ENCODE results near the gene PAF1. TPM values are rescaled to one million over a fixed set of nuclear protein-coding genes. Genes with fewer than 3 reads are reported as not detected.

PAF1 gene
- total RNA-seq: 10 to 100 TPM; 40.7 to 47.0 TPM

- POLR2A ChIA-PET: interaction anchor here (0.7 to 2.6 kb wide), 13 partner anchors 10 to 90 kb away, joined by 3 to 39 read pairs (median 9); partner anchors contain the start of genes GMFG, PLEKHG2, RPS16 and SAMD4B
- DNase-seq: peak; percentile 89
- Mint-ChIP-seq H3K9me3 (no peaks in the 10 kb centered on the region), H3K27me3 (no peaks in the 10 kb centered on the region), H3K4me3 (peak within 1 kb of the TSS; percentile 96), H3K4me1 (peaks cover 25% of the 10 kb centered on the region), H3K27ac (peak within 1 kb of the TSS; percentile 99), H3K36me3 (peaks cover 22% of the 10 kb centered on the region)
- ATAC-seq (ENCODE audit: low read depth): peak; percentile 96
Measured at GRCh38 chr19:39390751-39391437, at the start of gene PAF1, which contains the start of gene MED29. TSS of gene PAF1 (minus strand) at chr19:39391106. CDS start at chr19:39390864, 242 bp downstream. TSS of gene MED29 (plus strand) at chr19:39391378. CDS start at chr19:39391423, 45 bp downstream.

- DNase-seq (no peak), ATAC-seq (ENCODE audit: low read depth) (no peak)
- peaks cover 5% of the 10 kb centered on the region for H3K27me3 Mint-ChIP-seq
- no peak overlapping the region for H3K4me3 Mint-ChIP-seq
- no peaks in the 10 kb centered on the region for H3K9me3 Mint-ChIP-seq
- H3K27ac Mint-ChIP-seq: no peak overlapping the region
- POLR2A ChIA-PET: no interaction called here
- H3K36me3 Mint-ChIP-seq: peaks cover 15% of the 10 kb centered on the region
- H3K4me1 Mint-ChIP-seq: peaks cover 36% of the 10 kb centered on the region
Measured at GRCh38 chr19:39438270-39438934, 47.5 kb upstream of the PAF1 start.

- POLR2A ChIA-PET: interaction anchor here (0.6 to 2.5 kb wide), 33 partner anchors 10 to 1177 kb away, joined by 3 to 113 read pairs (median 6); partner anchors contain the start of genes AKT2, DLL3, DYRK1B and EID2B
- peaks cover 42% of the 10 kb centered on the region for H3K4me1 Mint-ChIP-seq
- peaks cover 3% of the 10 kb centered on the region for H3K27me3 Mint-ChIP-seq
- peak overlapping the region; percentile 99 for H3K27ac Mint-ChIP-seq
- DNase-seq: no peak
- no peak for ATAC-seq (ENCODE audit: low read depth)
- H3K4me3 Mint-ChIP-seq: peak overlapping the region; percentile 100
- H3K36me3 Mint-ChIP-seq: peaks cover 23% of the 10 kb centered on the region
- H3K9me3 Mint-ChIP-seq: no peaks in the 10 kb centered on the region
Measured at GRCh38 chr19:39436350-39436716, 45.4 kb upstream of the PAF1 start.

GRCh38 chr19:39435499-39436349 is 44.8 kb upstream of the PAF1 start, which contains the start of gene RPS16:
TSS of gene RPS16 (minus strand) at chr19:39435949. CDS start at chr19:39435895, 54 bp downstream.
- POLR2A ChIA-PET: interaction anchor here (0.6 to 2.5 kb wide), 35 partner anchors 9 to 1177 kb away, joined by 3 to 113 read pairs (median 6); partner anchors contain the start of genes AKT2, DLL3, DYRK1B and EID2B
- no peaks in the 10 kb centered on the region for H3K9me3 Mint-ChIP-seq
- H3K4me3 Mint-ChIP-seq: peak within 1 kb of the TSS; percentile 100
- peaks cover 23% of the 10 kb centered on the region for H3K36me3 Mint-ChIP-seq
- H3K4me1 Mint-ChIP-seq: peaks cover 42% of the 10 kb centered on the region
- H3K27ac Mint-ChIP-seq: peak within 1 kb of the TSS; percentile 99
- peaks cover 3% of the 10 kb centered on the region for H3K27me3 Mint-ChIP-seq
- DNase-seq (peak; percentile 100), ATAC-seq (ENCODE audit: low read depth) (peak; percentile 87)

- no peak for DNase-seq
- H3K27ac Mint-ChIP-seq: peak overlapping the region; percentile 70
Measured at GRCh38 chr19:39434123-39435076, 43.5 kb upstream of the PAF1 start.

GRCh38 chr19:39433480-39434079 is 42.7 kb upstream of the PAF1 start:
- Mint-ChIP-seq H3K27ac (no peak overlapping the region), H3K4me1 (peaks cover 43% of the 10 kb centered on the region), H3K27me3 (peaks cover 3% of the 10 kb centered on the region), H3K36me3 (peaks cover 23% of the 10 kb centered on the region), H3K9me3 (no peaks in the 10 kb centered on the region), H3K4me3 (peak overlapping the region; percentile 100)
- POLR2A ChIA-PET: no interaction called here
- DNase-seq: no peak
- ATAC-seq (ENCODE audit: low read depth): no peak

More at GRCh38 chr19:39434123-39435076, 43.5 kb upstream of the PAF1 start:
- POLR2A ChIA-PET: interaction anchor here (1.1 to 2.5 kb wide), 15 partner anchors 8 to 412 kb away, joined by 4 to 113 read pairs (median 17); partner anchors contain the start of genes MED29, PAF1, PLEKHG2 and SAMD4B
- no peaks in the 10 kb centered on the region for H3K9me3 Mint-ChIP-seq
- no peak for ATAC-seq (ENCODE audit: low read depth)
- peaks cover 41% of the 10 kb centered on the region for H3K4me1 Mint-ChIP-seq
- peak overlapping the region; percentile 100 for H3K4me3 Mint-ChIP-seq
- peaks cover 3% of the 10 kb centered on the region for H3K27me3 Mint-ChIP-seq
- peaks cover 23% of the 10 kb centered on the region for H3K36me3 Mint-ChIP-seq

GRCh38 chr19:39432677-39433025 is 41.7 kb upstream of the PAF1 start:
- Mint-ChIP-seq H3K9me3 (no peaks in the 10 kb centered on the region), H3K4me3 (no peak overlapping the region), H3K4me1 (peaks cover 41% of the 10 kb centered on the region), H3K27me3 (peaks cover 3% of the 10 kb centered on the region), H3K36me3 (peaks cover 23% of the 10 kb centered on the region), H3K27ac (no peak overlapping the region)
- ATAC-seq (ENCODE audit: low read depth): no peak
- no peak for DNase-seq
- POLR2A ChIA-PET: no interaction called here

- peaks cover 23% of the 10 kb centered on the region for H3K36me3 Mint-ChIP-seq
- POLR2A ChIA-PET: interaction anchor here (0.6 to 0.9 kb wide), 4 partner anchors 13 to 1111 kb away, joined by 3 to 5 read pairs (median 4); partner anchors contain the start of gene KCNK6
- H3K9me3 Mint-ChIP-seq: no peaks in the 10 kb centered on the region
- ATAC-seq (ENCODE audit: low read depth) (no peak), DNase-seq (no peak)
- no peaks in the 10 kb centered on the region for H3K27me3 Mint-ChIP-seq
- H3K27ac Mint-ChIP-seq: peak overlapping the region; percentile 15
- no peak overlapping the region for H3K4me3 Mint-ChIP-seq
- H3K4me1 Mint-ChIP-seq: peaks cover 32% of the 10 kb centered on the region
Measured at GRCh38 chr19:39430675-39431593, 40.0 kb upstream of the PAF1 start.

- Mint-ChIP-seq H3K36me3 (peaks cover 12% of the 10 kb centered on the region), H3K27me3 (no peaks in the 10 kb centered on the region), H3K4me3 (no peak overlapping the region), H3K4me1 (peaks cover 13% of the 10 kb centered on the region), H3K9me3 (no peaks in the 10 kb centered on the region), H3K27ac (no peak overlapping the region)
- DNase-seq (no peak), ATAC-seq (ENCODE audit: low read depth) (no peak)
- POLR2A ChIA-PET: interaction anchor here (1.3 to 3.0 kb wide), 3 partner anchors 7 to 37 kb away, joined by 4 to 11 read pairs (median 4); partner anchors contain the start of genes MED29, PAF1 and RPS16
Measured at GRCh38 chr19:39428283-39429112, 37.6 kb upstream of the PAF1 start.

- no peak overlapping the region for H3K4me3 Mint-ChIP-seq
- peaks cover 10% of the 10 kb centered on the region for H3K4me1 Mint-ChIP-seq
- no peaks in the 10 kb centered on the region for H3K27me3 Mint-ChIP-seq
- H3K9me3 Mint-ChIP-seq: no peaks in the 10 kb centered on the region
- ATAC-seq (ENCODE audit: low read depth) (no peak), DNase-seq (no peak)
- peaks cover 10% of the 10 kb centered on the region for H3K36me3 Mint-ChIP-seq
- no peak overlapping the region for H3K27ac Mint-ChIP-seq
- POLR2A ChIA-PET: interaction anchor here (1.3 to 3.0 kb wide), 4 partner anchors 8 to 37 kb away, joined by 3 to 11 read pairs (median 4); partner anchors contain the start of genes MED29, PAF1 and RPS16
Measured at GRCh38 chr19:39427707-39428106, 36.8 kb upstream of the PAF1 start.

Data from activated naive CD8-positive, alpha-beta T cell treated with anti-CD3 and anti-CD28 coated beads, Interleukin-2, amount 10 ng/mL, durations not matched to agents 7 days and 5 days (primary cell).